Measurements from ENCODE around the gene DNAH3.
"Not testable (repeated sequence)": the region's sequence is repeated elsewhere in the genome, so short reads cannot be mapped to it uniquely, and the experiment has no call there.

DNAH3 gene

GRCh38 chr16:21075252-21075651, 75.4 kb downstream of the DNAH3 start:
- Mint-ChIP-seq H3K9me3 (peaks cover 8% of the 10 kb centered on the region), H3K27me3 (ENCODE audit: low read depth, poor library complexity) (peaks cover 4% of the 10 kb centered on the region), H3K27ac (no peak overlapping the region), H3K36me3 (ENCODE audit: low read depth) (no peaks in the 10 kb centered on the region), H3K4me1 (no peaks in the 10 kb centered on the region), H3K4me3 (no peak overlapping the region)
- TF ChIP-seq CTCF (IDR thresholded peaks at IDR 0.05) = no peak
- no peak for DNase-seq

GRCh38 chr16:21072976-21073375, 77.7 kb downstream of the DNAH3 start:
- no peak for DNase-seq
- Mint-ChIP-seq H3K4me3 (no peak overlapping the region), H3K9me3 (peaks cover 8% of the 10 kb centered on the region), H3K4me1 (no peaks in the 10 kb centered on the region), H3K36me3 (ENCODE audit: low read depth) (no peaks in the 10 kb centered on the region), H3K27ac (no peak overlapping the region), H3K27me3 (ENCODE audit: low read depth, poor library complexity) (peaks cover 7% of the 10 kb centered on the region)
- TF ChIP-seq CTCF (IDR thresholded peaks at IDR 0.05) = no peak

DNA sequence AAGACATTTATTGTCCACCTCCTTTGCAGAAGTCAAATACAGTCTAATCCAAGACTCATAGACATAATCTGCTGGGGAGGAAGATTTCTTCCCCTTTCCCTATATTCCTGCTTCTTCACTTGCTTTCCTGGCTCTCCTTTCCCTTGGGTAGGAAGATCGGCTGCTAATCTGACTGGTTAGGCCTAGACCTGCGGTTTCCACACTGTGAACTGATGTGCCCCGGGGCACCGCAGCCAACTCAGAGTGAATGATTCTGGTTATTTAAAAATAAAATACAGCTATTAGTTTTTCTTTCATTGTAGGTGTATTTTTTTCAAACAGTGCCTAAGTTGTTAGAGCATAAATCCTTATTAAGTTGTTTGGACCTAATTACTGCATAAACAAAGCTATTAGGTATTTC, 78.9 kb downstream of the DNAH3 start:
- no peaks in the 10 kb centered on the region for H3K4me1 Mint-ChIP-seq
- H3K4me3 Mint-ChIP-seq = no peak overlapping the region
- no peak for DNase-seq
- no peak for TF ChIP-seq CTCF (IDR thresholded peaks at IDR 0.05)
- H3K36me3 Mint-ChIP-seq (ENCODE audit: low read depth) = no peaks in the 10 kb centered on the region
- no peak overlapping the region for H3K27ac Mint-ChIP-seq
- peaks cover 8% of the 10 kb centered on the region for H3K27me3 Mint-ChIP-seq (ENCODE audit: low read depth, poor library complexity)
- H3K9me3 Mint-ChIP-seq = peaks cover 8% of the 10 kb centered on the region

- no peaks in the 10 kb centered on the region for H3K36me3 Mint-ChIP-seq (ENCODE audit: low read depth)
- no peak overlapping the region for H3K4me3 Mint-ChIP-seq
- no peak overlapping the region for H3K27ac Mint-ChIP-seq
- no peak for DNase-seq
- TF ChIP-seq CTCF (IDR thresholded peaks at IDR 0.05) = no peak
- H3K27me3 Mint-ChIP-seq (ENCODE audit: low read depth, poor library complexity) = peaks cover 6% of the 10 kb centered on the region
- no peaks in the 10 kb centered on the region for H3K4me1 Mint-ChIP-seq
- H3K9me3 Mint-ChIP-seq = peaks cover 8% of the 10 kb centered on the region
Observed at GRCh38 chr16:21070564-21070963, 80.1 kb downstream of the DNAH3 start.

DNA sequence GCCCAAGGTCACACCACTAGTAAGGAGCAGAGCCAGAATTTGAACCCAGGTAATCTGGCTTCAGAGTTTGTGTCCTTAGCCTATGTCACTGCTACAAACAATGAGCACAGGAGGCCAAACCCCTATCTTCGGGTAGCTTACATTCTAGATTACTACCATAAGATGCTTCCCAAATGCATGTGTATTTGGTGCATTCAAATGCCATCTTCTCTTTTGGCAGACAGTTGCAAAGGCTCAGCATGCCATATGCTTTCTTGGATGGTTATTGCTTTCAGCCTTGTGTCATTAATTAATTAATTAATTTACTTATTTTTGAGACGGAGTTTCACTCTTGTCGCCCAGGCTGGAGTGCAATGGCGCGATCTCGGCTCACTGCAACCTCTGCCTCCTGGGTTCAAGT, 80.7 kb downstream of the DNAH3 start:
- peaks cover 7% of the 10 kb centered on the region for H3K9me3 Mint-ChIP-seq
- no peaks in the 10 kb centered on the region for H3K4me1 Mint-ChIP-seq
- no peaks in the 10 kb centered on the region for H3K36me3 Mint-ChIP-seq (ENCODE audit: low read depth)
- no peak for TF ChIP-seq CTCF (IDR thresholded peaks at IDR 0.05)
- no peak for DNase-seq
- H3K27me3 Mint-ChIP-seq (ENCODE audit: low read depth, poor library complexity) = peaks cover 6% of the 10 kb centered on the region
- no peak overlapping the region for H3K27ac Mint-ChIP-seq
- no peak overlapping the region for H3K4me3 Mint-ChIP-seq

DNA sequence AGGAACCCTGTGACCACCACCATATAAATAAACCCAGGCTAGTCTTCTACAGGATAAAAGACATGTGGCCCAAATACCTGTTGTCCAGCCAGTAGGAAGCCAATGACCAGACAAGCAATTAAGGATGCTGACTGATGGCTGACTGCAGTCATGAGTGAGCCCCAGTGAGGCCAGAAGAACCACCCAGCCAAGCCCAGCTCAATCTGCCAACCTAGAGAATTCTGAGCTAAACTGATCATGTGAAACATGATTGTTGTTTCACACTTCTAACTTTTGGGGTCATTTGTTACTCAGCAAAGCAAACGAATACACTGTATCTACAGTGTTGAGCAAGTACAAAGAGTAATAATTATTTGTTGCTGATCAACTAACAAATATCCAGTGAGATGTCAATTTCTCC, 86.4 kb downstream of the DNAH3 start:
- peaks cover 11% of the 10 kb centered on the region for H3K27me3 Mint-ChIP-seq (ENCODE audit: low read depth, poor library complexity)
- peaks cover 5% of the 10 kb centered on the region for H3K9me3 Mint-ChIP-seq
- DNase-seq = no peak
- no peak for TF ChIP-seq CTCF (IDR thresholded peaks at IDR 0.05)
- H3K27ac Mint-ChIP-seq = no peak overlapping the region
- no peak overlapping the region for H3K4me3 Mint-ChIP-seq
- H3K4me1 Mint-ChIP-seq = no peaks in the 10 kb centered on the region
- no peaks in the 10 kb centered on the region for H3K36me3 Mint-ChIP-seq (ENCODE audit: low read depth)

GRCh38 chr16:21063314-21063713, 87.3 kb downstream of the DNAH3 start:
- H3K27me3 Mint-ChIP-seq (ENCODE audit: low read depth, poor library complexity) = peaks cover 13% of the 10 kb centered on the region
- H3K27ac Mint-ChIP-seq; H3K4me1 Mint-ChIP-seq; H3K36me3 Mint-ChIP-seq (ENCODE audit: low read depth); H3K9me3 Mint-ChIP-seq; DNase-seq; H3K4me3 Mint-ChIP-seq: not testable (repeated sequence)
